ENCODE results near the gene FITM1.

DNA sequence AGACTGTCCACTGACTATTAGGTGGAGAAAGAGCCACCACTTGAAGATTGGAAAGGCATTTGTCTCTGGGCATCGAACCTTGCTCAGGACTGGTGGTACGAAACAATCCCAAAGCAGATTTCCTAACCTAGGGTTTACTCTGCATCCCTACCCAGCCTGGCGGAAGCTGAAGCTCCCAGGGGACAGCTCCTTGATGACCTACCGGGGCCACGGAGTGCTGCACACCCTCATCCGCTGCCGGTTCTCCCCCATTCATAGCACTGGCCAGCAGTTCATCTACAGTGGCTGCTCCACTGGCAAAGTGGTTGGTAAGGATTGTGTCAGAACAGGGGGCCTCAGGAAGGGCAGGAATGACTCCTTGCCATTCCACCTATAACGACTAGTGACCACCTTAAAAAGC lies 9.2 kb upstream of the FITM1 start:
- TF ChIP-seq, protein P1, sequence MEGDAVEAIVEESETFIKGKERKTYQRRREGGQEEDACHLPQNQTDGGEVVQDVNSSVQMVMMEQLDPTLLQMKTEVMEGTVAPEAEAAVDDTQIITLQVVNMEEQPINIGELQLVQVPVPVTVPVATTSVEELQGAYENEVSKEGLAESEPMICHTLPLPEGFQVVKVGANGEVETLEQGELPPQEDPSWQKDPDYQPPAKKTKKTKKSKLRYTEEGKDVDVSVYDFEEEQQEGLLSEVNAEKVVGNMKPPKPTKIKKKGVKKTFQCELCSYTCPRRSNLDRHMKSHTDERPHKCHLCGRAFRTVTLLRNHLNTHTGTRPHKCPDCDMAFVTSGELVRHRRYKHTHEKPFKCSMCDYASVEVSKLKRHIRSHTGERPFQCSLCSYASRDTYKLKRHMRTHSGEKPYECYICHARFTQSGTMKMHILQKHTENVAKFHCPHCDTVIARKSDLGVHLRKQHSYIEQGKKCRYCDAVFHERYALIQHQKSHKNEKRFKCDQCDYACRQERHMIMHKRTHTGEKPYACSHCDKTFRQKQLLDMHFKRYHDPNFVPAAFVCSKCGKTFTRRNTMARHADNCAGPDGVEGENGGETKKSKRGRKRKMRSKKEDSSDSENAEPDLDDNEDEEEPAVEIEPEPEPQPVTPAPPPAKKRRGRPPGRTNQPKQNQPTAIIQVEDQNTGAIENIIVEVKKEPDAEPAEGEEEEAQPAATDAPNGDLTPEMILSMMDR (IDR thresholded peaks at IDR 0.05; ENCODE audit: low read depth, low read length, poor library complexity, severe bottlenecking): no peak
- TF ChIP-seq EZH2phosphoT487 (IDR thresholded peaks at IDR 0.05; ENCODE audit: borderline replicate concordance, low read length): no peak

All from DOHH2 (cell line).